ENCODE measurements around the gene UBR4.

The UBR4 gene

GRCh38 chr1:19086176-19086875 is 123.7 kb downstream of the UBR4 start:
- peak overlapping the region; percentile 88 for H3K27ac ChIP-seq
- H3K4me1 ChIP-seq (ENCODE audit: control insufficient read depth in 1 of 2, insufficient read depth in 1 of 2, low read depth in 1 of 2, low read length in 1 of 2) = peaks cover 60 to 61% of the 10 kb centered on the region in 2 experiments
- no peak for TF ChIP-seq CTCF (IDR thresholded peaks at IDR 0.05)
- H3K9me3 ChIP-seq = no peaks in the 10 kb centered on the region
- peak overlapping the region; percentile 5 to 17 for H3K4me3 ChIP-seq (ENCODE audit: low read depth in 1 of 2, low read length in 1 of 2)
- no peaks in the 10 kb centered on the region for H3K27me3 ChIP-seq
- H3K36me3 ChIP-seq = peaks cover 71% of the 10 kb centered on the region

- no peaks in the 10 kb centered on the region for H3K9me3 ChIP-seq
- H3K27me3 ChIP-seq = no peaks in the 10 kb centered on the region
- peaks cover 52% of the 10 kb centered on the region for H3K36me3 ChIP-seq
These were observed 125.8 kb downstream of the UBR4 start for GRCh38 chr1:19084206-19084738.

GRCh38 chr1:19083081-19083480 is 127.0 kb downstream of the UBR4 start:
- Histone ChIP-seq H3K36me3 (peaks cover 52% of the 10 kb centered on the region), H3K9me3 (no peaks in the 10 kb centered on the region), H3K27me3 (no peaks in the 10 kb centered on the region), H3K4me3 (ENCODE audit: low read depth in 1 of 2, low read length in 1 of 2) (no peak overlapping the region), H3K4me1 (ENCODE audit: control insufficient read depth in 1 of 2, insufficient read depth in 1 of 2, low read depth in 1 of 2, low read length in 1 of 2) (peaks cover 85 to 89% of the 10 kb centered on the region in 2 experiments), H3K27ac (peak overlapping the region; percentile 90)
- no peak for TF ChIP-seq CTCF (IDR thresholded peaks at IDR 0.05)

More at GRCh38 chr1:19084206-19084738, 125.8 kb downstream of the UBR4 start:
- Histone ChIP-seq H3K4me1 (ENCODE audit: control insufficient read depth in 1 of 2, insufficient read depth in 1 of 2, low read depth in 1 of 2, low read length in 1 of 2) (peaks cover 81% of the 10 kb centered on the region in 2 experiments), H3K27ac (peak overlapping the region; percentile 90), H3K4me3 (ENCODE audit: low read depth in 1 of 2, low read length in 1 of 2) (no peak overlapping the region)
- TF ChIP-seq CTCF (IDR thresholded peaks at IDR 0.05) = no peak

- H3K4me3 ChIP-seq (ENCODE audit: low read depth in 1 of 2, low read length in 1 of 2) = peak overlapping the region; percentile 60 to 61
- peaks cover 59% of the 10 kb centered on the region for H3K36me3 ChIP-seq
- H3K27ac ChIP-seq = peak overlapping the region; percentile 90
These were observed 128.7 kb downstream of the UBR4 start for GRCh38 chr1:19081218-19081893.

GRCh38 chr1:19080721-19081120 is 129.3 kb downstream of the UBR4 start:
- peak overlapping the region; percentile 90 for H3K27ac ChIP-seq
- H3K4me3 ChIP-seq (ENCODE audit: low read depth in 1 of 2, low read length in 1 of 2) = peak overlapping the region; percentile 60 to 61
- no peak for TF ChIP-seq CTCF (IDR thresholded peaks at IDR 0.05)
- H3K4me1 ChIP-seq (ENCODE audit: control insufficient read depth in 1 of 2, insufficient read depth in 1 of 2, low read depth in 1 of 2, low read length in 1 of 2) = peaks cover 61 to 65% of the 10 kb centered on the region in 2 experiments
- no peaks in the 10 kb centered on the region for H3K9me3 ChIP-seq
- peaks cover 59% of the 10 kb centered on the region for H3K36me3 ChIP-seq
- H3K27me3 ChIP-seq = no peaks in the 10 kb centered on the region

More at GRCh38 chr1:19081218-19081893, 128.7 kb downstream of the UBR4 start:
- Histone ChIP-seq H3K27me3 (no peaks in the 10 kb centered on the region), H3K9me3 (no peaks in the 10 kb centered on the region), H3K4me1 (ENCODE audit: control insufficient read depth in 1 of 2, insufficient read depth in 1 of 2, low read depth in 1 of 2, low read length in 1 of 2) (peaks cover 68 to 72% of the 10 kb centered on the region in 2 experiments)
- TF ChIP-seq CTCF (IDR thresholded peaks at IDR 0.05) = no peak

Data from neutrophil (primary cell).